Measurements from ENCODE around the gene CTXND1.
"Not testable (repeated sequence)": the region's sequence is repeated elsewhere in the genome, so short reads cannot be mapped to it uniquely, and the experiment has no call there.

The CTXND1 gene

DNA sequence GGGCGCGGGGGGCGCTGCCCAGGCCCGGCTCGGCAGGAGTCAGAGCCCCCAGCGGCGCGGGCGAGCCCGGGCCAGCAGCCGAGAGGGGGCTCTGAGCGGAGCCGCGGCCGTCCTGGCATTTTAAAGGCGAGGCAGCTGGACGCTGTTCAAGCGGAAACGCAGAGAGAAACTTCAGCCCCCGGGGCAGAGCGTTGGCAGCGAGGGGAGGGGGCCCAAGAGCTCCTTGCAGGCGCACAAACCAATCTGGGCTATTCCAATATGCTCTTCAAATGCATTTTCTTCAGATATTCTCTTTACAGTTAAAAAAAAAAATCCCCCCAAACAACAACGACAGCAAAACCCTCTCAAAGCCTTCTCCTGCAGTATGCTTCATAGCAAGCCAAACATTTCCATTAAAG, at the start of gene CTXND1:
CTXND1 (minus strand) TSS at position 93 of the 398 bp plus-strand sequence. CDS start 50,264 bp downstream, outside the sequence.
- DNase-seq = peak in 9 of 56 donors; percentile 11 to 46 (median 23)

DNA sequence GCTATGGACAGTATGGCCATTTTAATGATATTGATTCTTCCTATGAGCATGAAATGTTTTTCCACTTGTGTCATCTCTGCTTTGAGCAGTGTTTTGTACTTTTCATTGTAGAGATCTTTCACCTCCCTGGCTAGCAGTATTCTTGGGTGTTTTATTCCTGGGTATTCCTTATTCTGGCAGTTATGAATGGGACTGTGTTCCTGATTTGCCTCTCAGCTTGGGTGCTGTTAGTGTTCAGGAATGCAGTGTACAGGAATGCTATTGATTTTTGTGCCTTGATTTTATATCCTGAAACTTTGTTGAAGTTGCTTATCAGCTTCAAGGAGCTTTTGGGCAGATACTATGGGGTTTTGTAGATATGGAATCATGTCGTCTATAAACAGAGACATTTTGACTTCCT, 49.5 kb upstream of the CTXND1 start:
- DNase-seq = no peak

DNA sequence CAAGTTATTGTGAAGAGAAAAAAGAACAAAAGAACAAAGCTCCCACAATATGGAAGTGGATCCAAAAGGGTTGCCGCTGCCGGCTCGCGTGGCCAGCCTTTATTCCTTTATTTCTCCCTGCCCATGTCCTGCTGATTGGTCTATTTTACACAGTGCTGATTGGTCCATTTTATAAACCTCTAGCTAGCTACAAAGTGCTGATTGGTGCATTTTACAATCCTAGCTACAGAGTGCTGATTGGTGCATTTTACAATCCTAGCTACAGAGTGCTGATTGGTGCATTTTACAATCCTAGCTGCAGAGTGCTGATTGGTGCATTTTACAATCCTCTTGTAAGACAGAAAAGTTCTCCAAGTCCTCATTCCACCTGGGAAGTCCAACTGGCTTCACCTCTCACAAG, 43.8 kb upstream of the CTXND1 start:
- not testable (repeated sequence) for DNase-seq

DNA sequence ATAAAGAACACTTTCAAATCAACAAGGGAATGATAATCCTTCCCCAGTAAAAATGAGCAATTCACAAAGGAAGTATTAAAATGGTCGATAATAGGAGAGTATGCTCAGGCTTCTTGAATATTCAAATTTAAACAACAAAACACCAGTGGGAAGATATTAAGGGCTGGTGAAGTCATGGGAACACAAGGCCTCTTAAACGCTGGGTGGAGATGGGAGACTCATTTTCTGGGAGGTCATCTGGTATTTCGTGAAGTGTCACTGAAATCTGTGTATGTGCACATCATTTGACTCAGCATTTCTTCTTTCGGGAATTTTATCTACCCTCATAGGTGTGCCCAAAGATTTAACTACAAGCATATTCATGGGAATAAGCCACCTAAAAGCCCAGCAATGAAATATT, 40.1 kb upstream of the CTXND1 start:
- DNase-seq = no peak

DNA sequence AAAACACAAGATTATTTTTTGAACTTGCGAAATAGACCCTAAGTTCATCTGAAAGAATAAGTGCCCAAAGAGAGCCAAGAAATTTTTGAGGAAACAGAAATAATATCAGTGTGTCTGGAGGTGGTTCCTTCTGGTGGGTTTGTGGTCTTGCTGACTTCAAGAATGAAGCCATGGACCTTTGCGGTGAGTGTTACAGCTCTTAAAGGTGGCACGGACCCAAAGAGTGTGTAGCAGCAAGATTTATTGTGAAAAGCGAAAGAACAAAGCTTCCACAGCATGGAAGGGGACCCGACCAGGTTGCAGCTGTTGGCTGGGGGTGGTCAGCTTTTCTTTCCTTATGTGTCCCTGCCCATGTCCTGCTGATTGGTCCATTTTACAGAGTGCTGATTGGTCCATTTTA, 38.9 kb upstream of the CTXND1 start:
- DNase-seq = not testable (repeated sequence)

DNA sequence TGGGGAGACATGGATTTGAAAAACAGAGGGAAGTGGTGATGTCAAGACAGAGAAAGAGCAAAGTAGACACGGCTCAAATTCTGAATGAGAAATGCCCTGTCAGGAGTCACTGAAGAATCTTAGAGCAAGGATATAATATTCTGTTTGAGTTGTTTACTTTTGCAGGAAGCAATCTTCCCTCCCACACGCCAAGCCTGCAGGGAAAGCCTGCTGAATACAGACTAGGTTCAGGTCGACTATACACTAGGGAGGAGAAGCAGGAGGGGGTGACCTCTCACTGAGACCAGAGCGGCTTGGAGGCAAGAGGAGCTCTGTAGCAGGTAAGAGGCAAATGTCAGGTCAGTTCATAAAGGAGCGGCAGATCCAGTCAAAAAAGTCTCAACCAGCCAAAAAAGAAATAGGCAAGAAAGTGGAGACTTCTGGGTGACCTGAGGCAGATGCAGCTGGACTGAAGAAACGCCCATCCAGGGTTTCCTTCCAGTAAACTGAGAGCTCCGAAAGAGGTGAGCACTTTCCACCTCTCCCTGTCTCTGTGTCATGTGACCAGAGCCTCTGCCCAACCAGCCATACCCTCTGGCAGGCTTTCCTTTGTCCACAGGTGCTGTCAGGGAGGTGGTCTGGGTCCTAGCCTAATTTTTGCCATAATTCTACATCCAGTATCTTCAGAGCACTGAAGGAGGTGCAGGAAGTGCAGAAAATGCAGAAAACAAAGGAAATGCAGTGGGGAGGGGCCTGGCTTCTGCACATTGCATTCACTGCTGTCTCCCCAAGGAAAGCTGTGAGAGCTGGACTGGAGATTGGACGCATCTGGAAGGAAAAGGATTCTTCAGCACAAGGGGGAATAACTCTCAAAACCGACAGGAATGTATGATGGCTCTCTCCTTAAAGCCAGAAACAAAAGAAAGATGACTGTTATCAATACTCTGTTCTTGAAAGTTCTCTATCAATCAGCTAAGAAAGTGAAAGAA, 37.8 kb upstream of the CTXND1 start:
- DNase-seq = no peak

DNA sequence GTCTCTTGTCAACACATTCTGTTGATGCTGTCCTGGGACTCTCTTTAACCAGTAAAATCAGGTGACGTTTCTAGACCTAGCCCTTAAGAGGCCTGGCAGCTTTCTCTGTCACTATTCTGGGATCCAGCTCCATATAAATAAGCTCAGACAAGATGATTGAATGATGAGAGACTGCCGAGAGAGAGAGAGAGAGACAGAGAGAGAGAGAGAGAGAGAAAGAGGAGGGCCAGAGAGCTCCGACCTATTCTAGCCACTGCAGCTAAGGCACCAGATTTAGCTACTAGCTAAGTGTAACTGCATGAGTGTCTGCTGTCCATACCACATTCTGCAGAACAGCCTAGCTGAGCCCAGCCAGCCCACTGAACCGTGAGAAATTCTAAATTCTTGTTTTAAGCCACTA, 36.1 kb upstream of the CTXND1 start:
- no peak for DNase-seq

DNA sequence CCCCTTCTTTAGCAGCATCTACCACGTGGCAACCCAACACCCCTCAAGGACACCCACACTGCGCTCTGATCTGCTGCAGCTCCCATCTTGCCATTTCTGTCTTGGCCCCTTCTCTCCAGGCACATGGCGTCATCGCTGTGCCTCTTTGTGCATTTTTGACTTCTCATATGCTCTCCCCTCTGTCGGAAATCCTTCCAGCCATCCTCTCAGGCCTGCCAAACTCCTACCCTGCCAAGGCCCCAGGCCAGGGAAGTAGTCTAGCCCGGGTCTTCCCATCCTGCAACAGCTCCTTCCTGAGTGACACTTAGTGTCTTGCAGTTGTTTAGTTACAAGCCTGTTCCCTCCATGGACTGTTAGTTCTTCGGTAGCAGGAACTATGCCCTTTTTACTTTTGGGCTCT, 34.0 kb upstream of the CTXND1 start:
- DNase-seq = no peak

DNA sequence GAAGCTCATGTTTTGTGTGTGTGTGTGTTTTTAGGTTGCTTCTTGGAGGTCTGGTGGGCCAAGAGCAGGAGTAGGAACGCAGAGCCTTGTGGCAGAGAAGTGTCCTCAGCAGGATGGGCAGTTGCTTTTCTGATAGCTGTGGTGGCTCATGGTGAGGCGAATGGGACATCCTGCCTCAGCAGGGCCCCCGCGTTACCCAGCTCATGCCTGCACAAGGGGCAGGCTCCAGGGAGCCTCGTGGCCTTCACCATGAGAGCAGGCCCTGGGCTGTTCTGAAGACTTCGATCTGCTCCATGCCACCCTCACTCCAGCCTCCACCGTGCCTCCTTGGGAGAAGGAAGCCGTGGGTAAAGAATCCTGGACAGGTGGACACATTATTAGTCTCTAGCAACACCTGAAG, 33.4 kb upstream of the CTXND1 start:
- no peak for DNase-seq

DNA sequence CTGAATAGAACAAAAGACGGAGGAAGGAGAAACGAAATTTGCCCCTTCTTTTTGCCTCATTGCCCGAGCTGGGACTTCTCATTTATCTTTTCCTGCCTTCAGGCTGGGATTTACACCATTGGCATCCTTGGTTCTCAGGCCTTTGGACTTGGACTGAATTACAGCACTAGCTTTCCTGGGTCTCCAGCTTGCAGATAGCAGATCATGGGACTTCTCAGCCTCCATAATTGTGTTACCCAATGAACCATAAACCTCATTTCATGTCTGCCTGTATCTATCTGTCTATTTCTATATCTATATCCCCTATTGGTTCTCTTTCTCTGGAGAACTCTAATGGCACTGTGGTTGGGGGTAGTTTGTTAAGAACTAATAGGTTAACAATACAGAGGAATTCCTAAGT, 31.5 kb upstream of the CTXND1 start:
- no peak for DNase-seq

DNA sequence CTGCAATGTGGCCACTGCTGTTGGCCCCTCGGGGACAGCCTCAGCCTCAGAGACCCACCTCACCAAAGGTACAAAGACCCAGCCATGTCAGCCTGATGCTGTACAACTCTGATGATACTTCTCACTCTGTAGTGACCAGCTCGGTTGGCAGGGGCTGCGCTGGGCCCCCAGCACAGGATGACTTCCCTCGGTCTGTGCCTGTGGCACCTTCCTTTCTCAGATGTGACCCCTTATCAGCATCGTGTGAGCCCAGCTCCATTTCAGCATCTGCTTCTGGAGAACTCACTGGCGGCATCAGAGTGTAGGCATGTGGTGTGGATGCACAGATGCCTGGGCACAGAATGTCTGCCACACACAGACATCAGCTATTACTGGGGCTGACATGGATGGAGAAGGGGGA, 25.1 kb upstream of the CTXND1 start:
- no peak for DNase-seq

DNA sequence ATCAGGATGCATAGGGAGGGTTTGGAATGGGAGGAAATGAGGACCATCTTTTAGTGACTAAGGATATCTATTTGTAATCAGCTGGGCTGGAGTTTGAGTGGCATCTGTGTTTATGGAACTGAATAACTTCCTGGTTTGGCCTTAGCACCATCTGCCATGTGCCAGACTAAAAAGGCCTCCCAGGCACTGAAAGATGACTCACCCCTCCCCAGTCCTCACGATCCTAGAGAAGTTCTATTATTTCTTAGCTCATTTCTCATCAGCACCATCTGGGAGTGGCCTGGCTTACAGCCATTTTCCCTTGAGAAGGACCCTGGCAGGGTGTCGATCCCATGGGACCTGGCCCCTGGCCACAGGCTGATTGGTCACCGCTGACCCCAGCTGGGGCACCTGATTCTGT, 23.9 kb upstream of the CTXND1 start:
- DNase-seq = no peak

DNA sequence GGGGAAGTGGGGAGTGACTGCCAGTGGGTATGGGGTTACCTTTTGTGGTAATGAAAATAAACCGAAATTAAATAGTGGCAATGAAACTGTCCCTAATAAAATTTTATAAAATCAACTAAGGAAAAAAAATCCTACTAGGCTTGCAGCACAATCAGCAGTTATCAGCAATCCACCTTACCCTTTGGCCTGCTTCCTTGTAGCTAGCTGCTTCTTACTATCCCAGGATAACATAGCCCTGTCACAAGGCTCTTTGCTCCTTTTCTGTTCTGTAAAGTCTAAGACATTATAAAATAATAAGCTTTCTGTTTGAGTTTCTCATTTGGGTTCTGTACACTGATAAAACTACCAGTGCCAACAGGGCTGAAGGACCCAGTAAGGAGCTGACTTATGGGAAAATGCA, 23.0 kb upstream of the CTXND1 start:
- DNase-seq = no peak

DNA sequence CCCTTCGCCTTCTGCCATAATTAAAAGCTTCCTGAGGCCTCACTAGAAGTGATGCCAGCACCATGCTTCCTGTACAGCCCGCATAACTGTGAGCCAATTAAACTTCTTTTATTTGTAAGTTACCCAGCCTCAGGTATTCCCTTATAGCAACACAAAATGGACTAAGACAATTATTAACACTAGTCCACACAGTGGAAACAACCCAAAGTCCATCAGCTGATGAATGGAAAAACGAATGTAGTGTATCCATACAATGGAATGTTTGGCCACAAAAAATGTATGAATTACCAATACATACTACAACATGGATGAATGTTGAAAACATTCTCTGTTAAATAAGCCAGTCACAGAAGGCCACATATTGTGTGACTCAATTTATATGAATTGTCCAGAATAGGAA, 22.5 kb upstream of the CTXND1 start:
- no peak for DNase-seq

DNA sequence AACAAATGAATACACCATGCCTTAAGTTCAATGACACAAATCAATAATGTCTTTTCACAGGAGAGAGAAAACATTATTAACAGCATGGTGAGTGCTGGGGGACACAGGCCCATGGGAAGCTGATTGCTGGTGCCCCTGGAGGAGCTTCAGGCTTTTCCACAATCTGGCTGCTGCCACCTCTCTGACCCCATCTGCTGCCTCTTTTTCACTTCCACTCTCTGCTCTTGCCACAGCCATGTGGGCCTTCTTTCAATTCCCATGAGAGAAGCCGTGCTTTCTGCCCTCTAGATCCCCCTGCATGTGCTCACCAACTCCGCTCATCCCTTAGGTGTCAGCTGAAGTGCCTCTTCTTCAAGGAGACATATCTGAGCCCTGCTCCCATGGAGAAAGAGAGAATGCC, 21.0 kb upstream of the CTXND1 start:
- no peak for DNase-seq

DNA sequence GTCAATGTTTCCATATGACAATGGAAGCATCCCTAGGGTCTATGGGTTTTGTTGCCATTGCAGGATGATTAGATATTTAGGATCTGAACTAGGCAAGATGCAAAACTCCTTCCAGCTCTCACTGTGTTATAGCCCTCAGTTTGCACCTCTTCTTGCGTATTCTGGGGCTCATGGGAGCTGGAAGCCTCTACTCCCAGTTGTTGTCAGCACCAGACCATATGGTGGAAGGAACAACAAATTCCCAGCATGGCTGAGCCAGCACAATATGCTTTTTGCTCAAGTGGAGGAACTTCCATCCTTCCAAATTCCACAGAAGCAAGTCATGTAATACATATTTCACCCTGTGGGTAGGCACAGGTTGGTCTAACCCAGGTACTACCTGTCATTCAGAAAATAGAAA, 18.5 kb upstream of the CTXND1 start:
- no peak for DNase-seq

DNA sequence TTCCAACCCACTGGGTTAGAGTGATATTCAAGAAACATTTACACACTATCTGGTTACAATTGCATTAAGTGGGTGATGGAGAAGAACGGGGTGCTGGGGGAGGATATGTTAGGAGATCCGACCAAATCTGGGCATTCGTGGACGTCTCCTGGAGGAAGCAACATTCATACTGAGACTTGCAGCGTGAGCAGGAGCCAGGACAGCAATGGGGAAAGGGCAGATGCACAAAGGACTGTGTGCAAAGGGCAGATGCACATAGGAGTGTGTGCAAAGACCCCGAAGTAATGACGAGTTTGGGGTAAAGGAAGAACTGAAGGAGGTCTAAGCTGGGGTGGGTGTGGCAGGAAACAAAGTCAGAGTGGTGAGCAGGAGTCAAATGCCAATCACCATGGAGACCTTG, 16.1 kb upstream of the CTXND1 start:
- no peak for DNase-seq

DNA sequence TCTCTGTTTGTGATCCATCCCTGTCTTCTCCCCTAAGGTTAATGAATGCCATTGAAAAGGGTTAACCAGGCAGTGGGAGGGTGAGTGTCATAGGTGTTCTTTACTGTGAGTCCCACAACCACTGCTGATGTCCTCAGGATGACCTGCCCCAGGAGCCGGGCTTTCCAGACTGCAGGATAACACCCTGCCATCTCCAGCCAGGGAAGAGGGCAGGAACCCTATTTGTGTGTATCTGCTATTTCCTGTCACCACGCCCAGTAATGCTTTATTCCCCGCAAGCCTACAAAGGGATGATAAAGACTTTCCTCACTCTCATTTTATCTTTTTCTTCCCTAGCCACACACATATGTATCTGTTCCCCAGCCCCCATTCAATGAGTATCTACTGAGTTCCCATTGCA, 15.6 kb upstream of the CTXND1 start:
- no peak for DNase-seq

DNA sequence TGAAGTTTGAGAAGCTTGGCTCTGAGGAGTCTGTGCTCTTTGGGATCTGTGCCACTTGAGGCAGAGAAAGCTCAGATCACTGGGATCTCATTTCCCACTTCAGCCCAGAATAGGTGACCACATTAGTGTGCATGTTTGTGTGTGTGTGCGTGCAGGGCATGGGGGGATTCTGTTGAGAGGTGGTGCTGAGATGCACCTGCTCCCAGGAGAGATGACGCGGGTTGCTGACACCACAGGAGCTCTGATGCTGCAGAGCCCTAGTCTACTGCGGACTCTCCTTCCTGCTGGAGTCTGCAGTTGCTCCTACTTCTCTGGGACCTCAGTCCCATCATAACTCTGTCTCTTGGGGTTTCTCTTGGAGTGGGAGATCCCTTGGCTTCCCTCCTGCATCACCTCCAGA, 14.7 kb upstream of the CTXND1 start:
- DNase-seq = no peak

DNA sequence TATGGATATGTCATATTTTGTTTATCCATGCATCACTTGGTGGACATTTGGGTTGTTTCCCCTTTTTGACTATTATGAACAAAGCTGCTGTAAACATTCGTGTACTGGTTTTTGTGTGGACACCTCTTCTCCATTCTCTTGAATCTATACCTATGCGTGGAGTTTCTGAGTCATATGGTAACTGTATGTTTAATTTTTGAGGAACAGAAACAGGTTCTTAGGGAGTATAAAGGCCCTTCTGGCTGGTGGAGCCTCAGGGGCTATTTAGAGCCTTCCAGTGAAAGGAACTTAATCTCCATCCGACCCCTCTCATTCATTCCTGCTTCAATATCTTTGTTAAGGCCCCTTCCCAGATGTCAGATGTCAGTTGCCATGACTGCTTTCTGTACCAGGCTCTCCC, 14.1 kb upstream of the CTXND1 start:
- no peak for DNase-seq

DNA sequence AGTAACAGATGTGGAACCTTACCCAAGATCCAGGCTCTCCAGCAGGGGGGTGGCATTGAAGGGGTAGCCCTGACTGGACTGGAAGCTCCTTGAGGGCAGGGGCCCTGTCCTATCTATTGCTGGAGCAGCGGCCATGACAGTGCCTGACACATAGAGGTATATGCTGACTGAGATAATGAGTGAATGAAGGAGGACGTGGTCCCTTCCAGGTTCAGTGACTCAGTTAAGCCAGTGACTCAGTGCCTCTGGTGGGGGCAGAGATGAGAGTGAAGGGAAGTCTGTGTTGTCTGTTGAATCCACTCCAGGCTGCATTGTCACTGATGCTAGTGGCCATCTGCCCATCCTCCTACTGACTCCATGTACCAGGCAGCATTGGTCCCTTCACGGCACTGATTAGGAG, 13.0 kb upstream of the CTXND1 start:
- peak in 1 of 56 donors; percentile 6 for DNase-seq

DNA sequence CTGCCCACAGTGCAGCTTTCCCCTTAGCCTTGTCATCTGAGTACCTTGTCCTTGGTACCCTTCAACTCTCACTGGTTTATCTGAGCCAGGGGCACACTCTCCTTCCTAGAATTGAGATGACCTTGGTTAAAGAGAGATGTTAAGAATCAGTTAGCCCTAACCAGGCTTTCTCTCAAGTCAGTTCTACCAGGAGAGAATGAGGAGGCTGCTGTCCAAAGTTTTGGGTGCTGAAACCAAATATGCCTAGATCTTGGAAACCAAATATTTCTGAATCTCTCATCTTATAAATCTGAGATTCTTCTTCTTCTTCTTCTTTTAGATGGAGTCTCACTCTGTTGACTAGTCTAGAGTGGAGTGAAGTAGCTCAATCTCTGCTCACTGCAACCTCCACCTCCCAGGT, 12.0 kb upstream of the CTXND1 start:
- DNase-seq = no peak

DNA sequence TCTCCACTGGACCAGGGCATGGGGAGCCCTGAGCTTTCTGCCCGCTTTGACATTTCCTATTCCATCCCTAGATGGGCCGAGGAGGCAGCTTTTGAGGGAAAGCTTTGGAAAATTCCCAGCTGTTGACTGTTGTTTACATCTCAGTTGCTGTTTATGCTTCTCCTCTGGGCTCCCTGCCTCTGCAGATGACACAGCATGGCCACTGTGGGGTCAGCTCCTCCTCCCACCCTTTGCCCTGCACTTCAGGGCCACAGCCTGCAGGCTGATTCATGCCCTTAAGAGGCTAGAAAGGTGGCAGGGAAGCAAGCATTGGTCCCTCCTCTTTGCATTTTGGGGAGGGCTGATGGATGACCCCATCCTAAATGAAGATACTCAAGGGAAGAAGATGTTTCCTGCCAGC, 8.5 kb upstream of the CTXND1 start:
- DNase-seq = no peak
